Activated CD4-positive, alpha-beta T cell treated with anti-CD3 and anti-CD28 coated beads, Interleukin-2, amount 50 U/mL, for 24 hours (primary cell): Measurements from ENCODE around the gene NUDT16.

Experiments used
- DNase-seq, 2 donors: peaks; one replicate each; pipeline ENCODE4 v3.0.0-alpha.2; 2020; ENCODE audit warnings: low read depth in 1 of 2, low spot score in 1 of 2

NUDT16 gene

DNA sequence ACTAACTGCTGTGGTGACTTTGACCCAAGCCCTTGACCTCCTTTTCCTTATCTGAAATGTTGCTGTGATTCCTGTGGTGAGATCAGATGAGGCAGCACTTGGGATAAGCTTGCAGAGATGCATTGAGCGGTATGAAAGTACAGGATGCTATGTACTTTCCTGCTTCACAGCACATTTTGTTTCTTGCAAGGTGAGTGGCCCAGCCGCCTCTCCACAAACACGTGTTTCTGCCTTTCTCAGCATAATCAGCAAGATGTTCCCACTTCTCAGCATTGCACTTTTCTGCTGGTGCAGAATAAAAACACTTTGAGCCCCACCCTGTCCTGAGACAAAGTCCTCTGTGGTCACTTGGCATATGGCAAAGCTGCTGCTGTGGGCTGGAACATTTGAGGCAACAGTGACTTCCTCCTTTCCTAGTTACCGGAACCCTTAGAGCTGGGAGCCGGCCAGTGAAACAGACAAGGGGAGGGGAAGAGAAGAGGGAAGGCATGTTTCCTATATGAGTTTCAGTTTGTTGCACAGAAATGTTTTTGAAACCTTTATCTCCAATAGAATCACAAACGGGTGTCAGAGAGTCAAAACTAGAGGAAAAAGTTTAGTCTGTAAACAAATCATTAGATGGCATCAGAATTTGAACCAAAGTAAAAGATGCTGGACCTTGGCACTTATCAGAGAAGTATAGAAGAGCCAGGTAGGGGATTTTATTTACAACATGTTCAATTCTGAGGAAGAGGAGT lies 5.0 kb downstream of the NUDT16 start:
- DNase-seq, result no peak

DNA sequence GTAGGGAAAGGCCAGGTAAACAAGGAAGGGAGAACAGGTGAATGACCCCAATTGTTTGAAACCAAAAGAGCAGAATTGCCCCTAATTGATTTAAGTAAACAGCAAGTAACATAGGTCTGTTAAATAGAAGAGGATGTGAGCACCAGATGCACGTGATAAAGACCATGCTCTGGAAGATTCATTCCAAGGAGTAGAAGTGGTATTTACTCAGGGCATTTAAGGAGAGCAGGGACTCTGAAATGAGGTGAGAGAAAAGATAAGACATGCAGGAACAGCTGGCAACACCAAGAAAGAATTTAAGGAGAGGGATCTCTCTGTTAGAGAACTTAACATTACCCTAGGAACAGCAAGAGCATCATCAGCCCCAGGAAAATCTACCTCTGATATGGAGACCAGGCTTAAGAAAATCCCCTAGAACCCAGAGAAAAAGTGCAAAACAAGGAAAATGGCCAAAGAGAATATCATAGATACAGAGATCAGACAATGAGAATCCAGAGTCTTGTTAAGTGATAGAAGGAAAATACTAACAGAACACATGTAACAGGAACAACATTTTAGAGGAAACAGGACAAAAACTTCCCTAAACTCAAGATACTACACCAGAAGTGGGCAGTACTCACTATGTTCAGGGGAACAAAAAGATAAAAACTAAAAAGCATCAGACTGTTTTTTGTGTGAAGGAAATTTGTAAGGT lies 6.4 kb downstream of the NUDT16 start:
- no peak for DNase-seq

DNA sequence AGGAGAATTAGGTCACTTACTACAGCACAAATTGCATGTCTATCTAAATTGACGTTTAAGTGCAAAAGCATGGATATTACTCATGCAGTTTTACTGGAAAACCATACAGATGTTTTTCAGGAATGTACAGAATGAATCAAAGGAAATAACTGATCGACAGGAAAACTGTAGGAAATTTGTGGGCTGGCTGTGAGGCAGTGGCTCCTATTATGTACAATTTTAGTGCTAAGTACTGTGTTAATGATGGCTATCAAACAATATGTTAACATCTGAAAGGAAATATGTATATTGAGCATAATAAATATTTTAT lies 6.9 kb downstream of the NUDT16 start:
- DNase-seq, result no peak

- no peak for DNase-seq
Measured at GRCh38 chr3:131390331-131390730, 8.8 kb downstream of the NUDT16 start.

- DNase-seq, result no peak
Measured at GRCh38 chr3:131393051-131393450, 11.5 kb downstream of the NUDT16 start.

- DNase-seq, result no peak
Measured at GRCh38 chr3:131393868-131394267, 12.3 kb downstream of the NUDT16 start.

DNA sequence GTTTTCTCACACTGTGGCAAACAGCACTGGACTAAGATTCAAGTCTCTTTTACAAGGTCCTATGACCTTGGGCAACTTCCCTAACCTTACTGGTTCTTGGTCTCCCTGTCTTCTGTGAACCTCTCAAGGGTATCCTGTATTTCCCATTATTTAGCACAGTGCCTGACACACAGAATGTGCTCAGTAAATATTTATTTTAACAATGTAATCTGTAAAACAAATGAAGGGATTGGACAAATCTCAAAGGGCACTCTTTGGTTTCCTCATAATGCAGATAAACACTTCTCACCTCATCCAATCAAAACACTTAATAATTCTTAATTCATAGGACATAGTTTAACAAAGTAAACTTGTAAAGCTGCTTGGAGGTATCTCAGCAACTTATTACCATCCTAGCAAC lies 12.8 kb downstream of the NUDT16 start:
- DNase-seq, result no peak

DNA sequence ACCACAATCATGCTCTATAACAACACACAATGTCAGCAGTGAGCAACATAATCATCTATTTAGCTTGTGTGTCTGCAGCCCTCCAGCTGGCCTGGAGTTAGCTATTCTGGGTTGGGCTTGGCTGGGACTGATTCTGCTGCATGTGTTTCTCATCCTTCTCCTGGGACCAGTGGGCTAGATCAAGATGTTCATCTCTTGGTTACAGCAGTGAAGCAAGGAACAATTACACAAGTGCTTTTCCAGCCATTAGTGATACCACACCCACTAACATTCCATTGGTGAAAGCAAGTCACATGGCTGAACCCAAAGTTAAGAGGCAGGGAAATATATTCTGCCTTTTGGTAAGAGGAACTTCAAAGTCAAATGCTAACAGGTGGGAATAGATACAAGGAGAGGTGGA lies 14.6 kb downstream of the NUDT16 start:
- DNase-seq, result no peak

DNA sequence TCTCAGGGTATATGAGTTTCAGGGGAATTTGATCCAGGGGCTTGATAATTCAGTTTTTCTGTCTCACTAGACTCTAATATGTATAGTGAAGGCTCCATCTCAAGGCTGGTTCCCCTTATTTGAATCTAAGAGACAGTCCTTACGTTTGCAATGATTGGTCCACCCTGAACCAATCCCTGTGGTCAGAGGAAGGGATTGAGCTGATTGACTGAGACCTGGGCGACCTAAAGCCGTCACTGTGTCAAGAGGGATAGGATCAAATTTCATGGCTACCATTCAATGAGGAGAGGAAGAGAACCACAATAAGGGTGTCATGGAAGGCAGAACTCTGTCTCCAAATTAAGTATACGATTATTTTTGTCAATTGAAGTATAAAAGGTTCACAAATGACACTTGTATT lies 16.3 kb downstream of the NUDT16 start:
- DNase-seq, result no peak

GRCh38 chr3:131401978-131402377 lies 20.4 kb downstream of the NUDT16 start:
- DNase-seq, result no peak

DNA sequence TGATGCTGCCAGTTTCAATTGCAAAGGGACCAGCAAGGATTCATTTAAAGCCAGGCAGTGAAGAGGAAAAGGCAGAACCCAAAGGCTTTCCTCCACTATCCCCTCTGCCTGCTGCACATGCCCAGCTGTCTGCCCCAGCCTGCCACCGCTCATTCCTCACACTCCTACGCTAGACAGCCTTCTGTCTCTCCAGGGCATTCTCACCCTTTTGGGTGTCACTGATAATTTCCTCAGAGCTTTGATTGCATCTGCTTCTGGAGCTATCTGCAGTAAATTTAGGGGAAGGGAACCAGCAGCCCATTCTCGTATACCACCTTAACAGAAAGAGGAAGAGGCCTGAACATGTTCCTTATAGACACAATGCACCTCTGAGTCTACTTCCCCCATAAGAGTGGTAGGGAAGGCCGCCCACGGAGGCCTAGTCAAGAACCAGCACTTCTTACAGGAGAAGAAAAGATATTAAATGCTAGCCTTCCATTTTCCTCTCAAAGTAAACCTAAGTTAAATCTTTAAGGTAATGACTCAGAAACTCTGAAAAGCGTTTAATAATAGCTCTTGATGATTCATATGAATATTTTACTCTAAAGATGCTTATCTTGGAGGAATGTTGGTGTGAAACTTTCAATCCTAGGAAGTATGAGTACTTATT lies 20.9 kb downstream of the NUDT16 start:
- no peak for DNase-seq

GRCh38 chr3:131403216-131403895 lies 21.8 kb downstream of the NUDT16 start:
- no peak for DNase-seq

DNA sequence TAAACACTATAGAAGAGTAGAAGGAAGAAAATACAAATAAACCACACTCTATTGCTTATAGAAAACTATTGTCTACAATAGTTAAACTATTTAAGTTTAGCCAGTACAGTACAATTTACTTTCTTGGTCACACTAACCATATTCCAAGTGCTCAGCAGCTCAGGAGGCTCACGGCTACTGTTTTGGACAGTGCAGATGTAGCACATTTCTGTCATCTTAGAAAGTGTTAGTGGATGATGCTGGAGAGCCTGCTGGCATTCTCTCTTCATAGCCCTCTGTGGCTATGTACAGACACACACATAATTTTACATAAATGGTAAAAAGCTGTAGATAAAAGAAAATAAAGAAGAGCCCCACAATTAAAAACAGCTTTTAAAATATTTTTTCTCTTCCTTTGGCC lies 23.8 kb downstream of the NUDT16 start:
- DNase-seq, result no peak

DNA sequence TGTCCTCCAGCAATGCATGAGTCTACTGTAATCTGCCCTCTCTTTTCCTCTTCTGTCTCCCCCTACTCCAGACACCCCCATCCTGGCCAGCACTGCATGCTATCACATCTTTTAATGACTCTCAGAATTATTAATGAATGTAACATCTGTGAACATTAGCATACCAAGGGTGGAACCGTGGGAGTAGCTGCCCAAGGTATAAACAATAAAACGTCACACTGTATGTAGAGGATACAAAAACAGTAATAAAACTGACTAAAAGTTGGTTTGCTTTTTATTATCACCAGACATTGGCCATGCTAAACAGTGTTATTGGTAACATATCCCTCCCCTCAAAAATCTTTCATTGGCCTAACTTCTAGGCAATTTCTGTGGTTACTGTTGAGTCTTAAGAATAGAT lies 24.7 kb downstream of the NUDT16 start:
- no peak for DNase-seq

DNA sequence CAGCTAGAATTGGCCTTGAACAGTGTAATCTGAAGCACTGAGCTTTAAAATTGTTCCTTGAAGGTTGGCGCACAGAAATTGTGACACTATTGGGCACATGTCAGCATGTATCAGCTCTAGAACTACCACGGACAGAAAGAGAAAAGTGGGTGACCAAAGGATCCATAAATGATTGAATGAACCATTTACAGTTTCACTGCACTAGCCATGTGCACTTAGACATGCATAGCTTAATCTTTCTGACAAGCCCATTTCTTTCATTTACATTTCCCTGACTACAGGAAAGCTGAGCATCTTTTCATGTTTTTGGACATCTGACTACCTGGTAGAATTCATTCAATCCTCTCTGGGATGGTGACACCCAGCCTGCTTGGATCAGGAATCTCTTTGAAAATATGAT lies 36.2 kb downstream of the NUDT16 start:
- no peak for DNase-seq

DNA sequence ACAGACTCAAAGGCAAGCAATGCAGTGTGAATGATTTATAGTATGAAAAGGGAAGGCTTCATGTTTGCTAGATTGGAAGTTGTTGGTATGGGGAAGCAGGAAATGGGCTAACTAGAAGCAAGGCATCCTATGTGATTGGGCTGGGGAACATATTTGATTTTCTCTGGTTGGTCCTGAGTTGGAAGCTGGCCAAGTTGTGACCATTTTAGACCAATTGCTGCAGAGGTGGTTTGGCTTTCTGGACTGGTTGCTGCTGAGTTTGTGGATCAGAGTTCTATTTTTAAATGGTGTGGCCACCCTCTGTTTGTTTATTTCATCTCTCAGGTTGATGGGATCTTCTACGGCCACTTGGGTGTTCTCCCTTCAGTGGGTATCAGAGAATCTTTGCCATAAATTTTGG lies 39.7 kb downstream of the NUDT16 start:
- no peak for DNase-seq

DNA sequence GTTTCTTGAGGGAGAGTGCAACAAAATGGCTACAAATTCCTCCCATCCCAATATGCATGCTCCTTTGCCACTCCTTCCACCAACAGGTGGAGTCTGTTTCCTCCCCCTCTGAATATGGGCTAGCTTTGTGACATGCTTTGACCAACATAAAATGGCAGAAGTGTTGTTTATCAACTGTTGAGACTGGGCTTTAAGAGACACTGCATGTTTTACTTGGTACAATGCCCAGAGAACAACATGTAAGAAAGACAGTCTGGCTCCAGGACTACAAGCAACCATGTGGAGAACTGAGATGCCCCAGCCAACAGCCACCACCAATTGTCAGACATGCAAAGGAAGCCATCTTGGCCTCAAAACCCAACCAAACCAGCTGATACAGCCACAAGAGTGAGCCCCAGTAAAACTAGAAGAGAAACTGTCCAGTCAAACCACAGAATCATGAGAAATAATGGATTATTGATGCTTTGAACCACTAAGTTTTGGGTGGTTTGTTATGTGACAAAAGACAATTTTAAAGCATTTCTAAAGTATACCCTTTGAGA lies 40.5 kb downstream of the NUDT16 start:
- no peak for DNase-seq

- DNase-seq, result no peak
Measured at GRCh38 chr3:131427226-131427625, 45.7 kb downstream of the NUDT16 start.

DNA sequence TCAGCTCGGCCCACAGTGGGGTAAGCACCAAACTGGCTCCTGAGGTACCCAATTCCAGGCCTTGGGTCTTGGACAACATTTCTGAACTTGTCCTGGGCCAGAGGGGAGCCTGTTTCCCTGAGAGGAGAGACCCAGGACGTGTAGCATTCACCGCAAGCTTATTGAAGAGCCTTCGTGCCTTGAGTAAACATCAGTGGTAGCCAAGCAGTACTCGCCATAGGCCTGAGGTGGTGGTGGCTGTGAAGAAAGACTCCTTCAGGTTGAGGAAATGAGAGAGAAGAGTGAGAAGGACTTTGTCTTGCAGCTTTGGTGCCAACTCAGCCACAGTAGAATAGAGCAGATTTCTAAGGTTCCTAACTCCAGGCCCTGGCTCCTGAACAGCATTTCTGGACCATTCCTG lies 50.2 kb downstream of the NUDT16 start:
- no peak for DNase-seq

GRCh38 chr3:131432441-131432840 lies 50.9 kb downstream of the NUDT16 start:
- no peak for DNase-seq

DNA sequence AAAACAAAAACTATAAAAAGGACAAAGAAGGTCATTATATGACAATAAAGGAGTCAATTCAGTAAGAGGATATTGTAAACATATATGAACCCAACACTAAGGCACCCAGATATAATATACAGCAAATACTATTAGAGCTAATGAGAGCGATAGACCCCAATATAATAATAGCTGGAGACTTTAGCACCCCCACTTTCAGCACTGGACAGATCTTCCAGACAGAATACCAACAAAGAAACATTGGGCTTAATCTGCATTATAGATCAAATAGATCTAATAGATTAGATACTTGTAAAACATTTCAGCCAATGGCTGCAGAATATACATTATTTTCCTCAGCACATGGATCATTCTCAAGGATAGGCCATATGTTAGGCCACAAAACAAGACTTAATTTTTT lies 53.4 kb downstream of the NUDT16 start:
- DNase-seq, result no peak
